Globus pallidus (tissue), 1 donor: Measurements from ENCODE around the gene DYNLT2B.
"Not testable (repeated sequence)": the region's sequence is repeated elsewhere in the genome, so short reads cannot be mapped to it uniquely, and the experiment has no call there.

Experiments
- DNase-seq: peaks from one replicate; pipeline ENCODE4 v3.0.0-alpha.2; 2015; ENCODE audit warnings: low spot score

The DYNLT2B gene

DNA sequence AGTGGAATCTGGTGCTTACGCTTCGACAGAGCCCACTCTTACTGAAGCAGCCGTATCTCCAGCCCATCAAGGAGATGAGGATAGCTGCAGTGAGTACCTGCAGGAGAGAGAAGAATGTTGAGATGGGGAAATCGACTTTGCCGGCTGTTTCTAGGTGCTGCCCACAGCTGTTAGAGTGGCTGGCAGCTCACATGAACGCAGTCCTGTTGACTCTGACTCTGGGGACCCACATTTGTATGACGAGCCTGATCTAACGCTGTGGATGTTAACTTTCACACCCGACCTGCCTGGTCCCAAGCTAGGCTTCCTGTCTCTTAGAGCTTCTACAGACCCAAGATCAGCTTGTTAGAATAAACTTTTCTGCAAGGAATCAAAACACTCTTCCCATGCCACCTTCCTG is 8.9 kb upstream of the DYNLT2B start:
- DNase-seq: no peak

DNA sequence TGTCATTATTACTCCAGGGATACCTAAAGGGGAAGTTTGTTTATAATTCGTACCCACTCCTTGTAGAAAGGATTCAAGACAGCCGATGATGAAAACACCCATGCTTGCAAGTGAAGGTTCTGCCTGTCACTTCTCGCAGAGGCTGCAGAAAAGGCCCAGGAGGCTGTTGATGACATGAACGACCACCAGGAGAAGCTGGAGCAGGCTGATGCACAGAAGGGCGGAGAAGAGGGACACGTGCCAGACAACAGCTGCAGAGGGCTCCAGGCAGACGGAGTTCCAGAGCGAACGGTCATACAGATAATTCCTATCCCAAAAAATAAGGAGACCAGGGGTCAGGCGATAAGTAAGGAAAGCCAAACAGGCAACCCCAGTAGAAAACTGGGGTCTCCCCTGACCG is 5.7 kb upstream of the DYNLT2B start:
- DNase-seq: no peak

DNA sequence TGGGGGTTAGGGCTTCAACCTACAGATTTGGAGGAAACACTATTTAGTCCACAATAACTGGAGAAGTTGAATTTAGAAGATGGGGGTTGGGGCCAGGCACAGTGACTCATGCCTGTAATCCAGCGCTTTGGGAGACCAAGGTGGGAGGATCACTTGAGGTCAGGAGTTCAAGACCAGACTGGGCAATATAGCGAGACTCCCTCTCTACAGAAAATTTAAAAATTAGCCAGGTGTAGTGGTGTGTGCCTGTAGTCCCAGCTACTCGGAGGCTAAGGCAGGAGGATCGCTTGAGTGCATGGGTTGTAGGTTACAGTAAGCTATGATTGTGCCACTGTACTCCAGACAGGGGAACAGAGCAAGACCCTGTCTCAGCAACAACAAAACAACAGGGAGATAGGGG is 5.0 kb upstream of the DYNLT2B start:
- no peak for DNase-seq

DNA sequence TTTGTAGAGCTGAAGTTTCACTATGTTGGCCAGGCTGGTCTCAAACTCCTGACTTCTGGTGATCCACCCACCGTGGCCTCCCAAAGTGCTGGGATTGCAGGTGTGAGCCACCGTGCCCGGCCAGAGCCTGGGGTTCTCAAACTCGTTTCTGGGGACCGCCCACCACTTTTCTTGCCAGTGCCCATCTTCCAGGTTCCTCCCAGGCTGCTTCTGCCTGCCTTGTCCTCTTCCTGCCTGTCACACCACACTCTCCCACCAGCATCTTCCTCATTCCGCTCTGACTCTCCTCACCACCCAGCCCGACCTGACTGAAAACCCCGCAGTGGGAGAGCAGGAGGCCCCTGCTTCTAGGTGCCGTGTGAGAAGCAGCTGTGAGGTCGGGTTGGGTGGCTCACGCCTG is 3.1 kb upstream of the DYNLT2B start:
- DNase-seq: no peak

DNA sequence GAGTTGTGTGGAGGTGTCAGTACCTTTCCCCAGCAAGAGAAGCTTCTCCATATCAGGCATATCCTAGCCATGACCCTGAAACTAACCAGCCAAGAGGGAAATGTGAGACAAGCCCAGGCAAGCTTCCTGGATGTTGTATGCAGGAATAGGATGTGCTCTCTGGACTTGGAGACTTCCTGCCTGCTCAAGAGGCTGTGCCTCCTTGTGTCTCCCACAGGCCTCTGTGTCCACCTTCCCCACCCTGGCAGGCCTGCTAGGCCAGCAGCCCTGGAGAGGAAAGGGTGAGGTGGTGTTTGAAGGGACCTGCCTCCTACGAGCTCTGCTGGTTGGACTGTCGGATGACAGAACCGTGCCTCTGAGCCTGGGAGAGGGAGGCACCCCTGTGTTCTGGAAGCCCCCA is 2.1 kb upstream of the DYNLT2B start:
- no peak for DNase-seq

DNA sequence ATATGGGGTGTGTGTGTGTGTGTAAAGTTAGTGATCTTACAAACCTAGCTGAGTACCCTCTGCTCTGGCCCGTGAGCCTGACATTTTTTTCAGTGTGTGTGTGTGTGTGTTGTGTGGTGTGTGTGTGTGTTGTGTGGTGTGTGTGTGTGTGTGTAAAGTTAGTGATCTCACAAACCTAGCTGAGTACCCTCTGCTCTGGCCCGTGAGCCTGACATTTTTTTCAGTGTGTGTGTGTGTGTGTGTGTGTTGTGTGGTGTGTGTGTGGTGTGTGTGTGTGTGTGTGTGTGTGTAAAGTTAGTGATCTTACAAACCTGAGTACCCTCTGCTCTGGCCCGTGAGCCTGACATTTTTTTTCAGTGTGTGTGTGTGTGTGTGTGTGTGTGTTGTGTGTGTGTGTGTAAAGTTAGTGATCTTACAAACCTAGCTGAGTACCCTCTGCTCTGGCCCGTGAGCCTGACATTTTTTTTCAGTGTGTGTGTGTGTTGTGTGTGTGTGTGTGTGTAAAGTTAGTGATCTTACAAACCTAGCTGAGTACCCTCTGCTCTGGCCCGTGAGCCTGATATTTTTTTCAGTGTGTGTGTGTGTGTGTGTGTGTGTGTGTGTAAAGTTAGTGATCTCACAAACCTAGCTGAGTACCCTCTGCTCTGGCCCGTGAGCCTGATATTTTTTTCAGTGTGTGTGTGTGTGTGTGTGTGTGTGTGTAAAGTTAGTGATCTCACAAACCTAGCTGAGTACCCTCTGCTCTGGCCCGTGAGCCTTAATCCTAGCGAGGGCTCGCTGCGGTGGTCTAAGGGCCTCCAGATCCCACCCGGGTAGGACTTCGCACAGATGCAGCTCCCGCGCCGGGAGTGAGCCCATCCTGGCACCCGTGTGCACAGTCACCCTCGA is 997 bp downstream of the DYNLT2B start:
- DNase-seq: not testable (repeated sequence)

DNA sequence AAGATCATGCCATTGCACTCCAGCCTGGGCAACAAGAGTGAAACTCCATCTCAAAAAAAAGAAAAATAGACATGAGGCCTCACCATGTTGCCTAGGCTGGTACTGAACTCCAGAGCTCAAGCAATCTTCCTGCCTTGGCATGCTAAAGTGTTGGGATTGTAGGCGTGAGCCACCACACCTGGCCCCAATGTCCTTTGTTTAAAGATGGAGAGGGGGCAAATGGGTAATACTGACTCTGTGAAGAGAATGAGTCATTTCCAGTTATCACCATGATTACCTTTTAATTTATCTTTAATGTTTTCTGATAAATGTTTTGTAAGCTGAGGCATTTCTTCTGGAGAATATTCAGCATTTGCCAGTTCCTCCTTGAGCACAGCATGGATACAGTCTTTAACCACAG is 2.2 kb downstream of the DYNLT2B start:
- no peak for DNase-seq

DNA sequence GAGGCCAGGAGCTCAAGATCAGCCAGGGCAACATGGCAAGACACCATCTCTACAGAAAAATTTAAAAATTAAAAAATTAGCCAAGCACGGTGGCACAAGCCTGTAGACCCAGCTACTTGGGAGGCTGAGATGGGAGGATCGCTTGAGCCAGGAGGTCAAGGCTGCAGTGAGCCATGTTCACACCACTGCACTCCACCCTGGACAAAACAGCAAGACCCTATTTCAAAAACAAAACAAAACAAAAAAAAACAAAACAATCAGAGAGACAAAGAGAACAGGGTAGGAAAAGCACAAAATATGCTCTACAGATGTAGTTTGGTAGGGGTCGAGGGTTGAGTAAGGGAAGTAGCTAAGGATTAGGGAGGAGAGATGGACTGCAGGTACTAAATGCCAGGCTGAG is 3.4 kb downstream of the DYNLT2B start:
- DNase-seq: no peak

DNA sequence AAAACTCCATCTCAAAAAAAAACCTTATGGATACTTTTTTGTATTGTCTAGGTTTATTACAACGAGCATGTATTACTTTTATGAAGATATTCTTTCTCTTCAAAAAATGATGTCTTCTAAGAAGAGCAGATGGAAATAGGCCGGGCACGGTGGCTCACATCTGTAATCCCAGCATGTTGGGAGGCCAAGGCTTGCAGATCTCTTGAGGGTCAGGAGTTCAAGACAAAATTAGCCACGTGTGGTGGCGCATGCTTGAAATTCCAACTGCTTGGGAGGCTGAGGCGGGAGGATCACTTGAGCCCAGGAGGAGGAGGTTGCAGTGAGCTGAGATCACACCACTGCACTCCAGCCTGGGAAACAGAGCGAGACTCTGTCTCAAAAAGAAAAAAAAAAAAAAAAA is 4.0 kb downstream of the DYNLT2B start:
- DNase-seq: not testable (repeated sequence)

DNA sequence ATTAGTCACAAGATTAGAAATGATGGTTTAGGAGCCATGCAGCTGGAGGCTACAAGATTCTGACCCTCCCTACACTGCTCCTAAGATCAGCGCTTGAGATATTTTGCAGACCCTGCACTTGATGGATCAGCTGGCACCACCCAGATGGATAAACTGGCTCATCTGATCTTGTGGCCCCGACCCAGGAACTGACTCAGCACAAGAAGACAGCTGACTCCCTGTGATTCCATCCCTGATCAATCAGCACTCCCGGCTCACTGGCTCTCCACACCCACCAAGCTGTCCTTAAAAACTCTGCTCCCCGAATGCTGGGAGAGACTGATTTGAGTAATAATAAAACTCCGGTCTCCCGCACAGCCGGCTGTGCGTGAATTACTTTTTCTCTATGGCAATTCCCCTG is 15.1 kb downstream of the DYNLT2B start:
- not testable (repeated sequence) for DNase-seq

DNA sequence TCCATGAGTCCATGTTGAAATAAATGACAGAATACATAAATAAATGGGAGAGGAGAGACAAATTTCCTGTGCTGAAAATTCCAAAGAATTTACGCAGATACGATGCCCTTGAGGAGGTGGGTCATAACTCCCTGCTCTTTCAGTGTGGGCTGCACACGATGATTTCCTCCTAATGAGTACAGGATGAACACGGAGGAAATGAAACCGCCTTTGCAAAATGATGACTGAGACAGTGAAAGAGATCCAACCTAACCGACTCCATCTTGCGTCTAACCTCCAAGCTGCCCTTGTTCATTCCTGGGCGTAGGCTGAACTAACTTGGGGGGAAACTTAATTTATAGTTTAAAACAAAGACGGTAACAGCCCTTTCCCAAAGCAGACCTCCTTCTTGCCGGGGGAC is 15.5 kb downstream of the DYNLT2B start:
- not testable (repeated sequence) for DNase-seq

DNA sequence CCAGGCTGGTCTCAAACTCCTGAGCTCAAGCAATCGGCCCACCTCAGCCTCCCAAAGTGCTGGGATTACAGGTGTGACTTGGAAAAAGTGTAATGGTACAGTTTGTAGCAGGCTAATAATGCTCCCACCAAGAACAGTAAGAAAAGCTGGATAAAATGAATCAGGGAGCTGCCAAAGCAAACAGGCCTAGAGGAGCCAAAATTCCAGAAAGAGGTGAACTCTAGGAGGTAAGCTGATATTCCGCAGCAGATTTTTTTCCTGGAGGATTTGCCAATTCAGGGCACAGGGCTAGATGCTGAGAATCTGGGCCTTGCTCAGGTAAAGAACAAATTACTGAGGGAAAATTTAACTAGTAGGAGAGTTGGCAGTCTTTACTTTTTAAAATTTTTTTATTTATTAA is 19.5 kb downstream of the DYNLT2B start:
- DNase-seq: no peak

DNA sequence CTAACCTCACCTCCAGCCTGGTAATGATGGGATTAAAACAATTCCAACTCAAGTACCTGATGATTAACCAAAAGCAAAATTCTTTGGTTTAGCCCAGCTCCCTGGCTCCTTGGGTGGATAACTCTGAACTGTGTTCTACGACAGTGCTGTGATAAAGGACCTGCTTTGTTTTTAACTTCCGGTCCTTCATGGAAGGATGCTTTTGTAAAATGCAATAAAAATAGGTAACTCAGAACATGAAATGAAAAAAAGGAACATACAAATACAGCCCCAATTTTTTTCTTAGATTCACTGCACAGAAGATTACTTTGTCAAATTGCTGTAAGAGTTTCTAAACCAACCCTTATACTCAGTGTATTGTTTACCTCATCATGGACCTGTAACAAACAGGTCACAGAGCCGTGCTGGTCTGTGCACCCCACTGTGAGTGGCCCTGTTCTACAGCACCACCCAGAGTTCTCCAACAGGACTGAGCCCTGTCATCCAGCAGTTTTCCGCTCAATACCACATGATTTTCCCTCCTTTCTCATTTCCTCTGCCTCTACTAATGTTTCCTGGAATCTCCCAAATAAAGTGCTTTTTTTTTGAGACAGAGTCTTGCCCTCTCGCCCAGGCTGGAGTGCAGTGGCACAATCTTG is 25.6 kb downstream of the DYNLT2B start:
- DNase-seq: no peak

DNA sequence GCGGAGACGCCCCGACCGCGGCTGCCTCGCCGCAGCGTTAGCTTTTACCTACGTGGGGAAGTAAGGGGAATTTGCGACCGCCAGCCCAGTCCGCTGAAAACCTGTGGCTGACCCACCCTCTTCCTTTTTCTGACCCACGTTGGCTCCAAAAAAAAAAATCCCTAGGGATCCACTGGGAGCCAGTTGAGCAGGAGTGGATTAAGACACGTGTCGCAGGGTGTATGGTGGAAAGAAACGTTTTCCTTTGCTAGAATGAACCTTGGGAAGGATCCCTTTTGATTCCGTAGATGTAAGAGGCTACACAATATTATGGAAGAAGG is 29.9 kb downstream of the DYNLT2B start:
- no peak for DNase-seq

DNA sequence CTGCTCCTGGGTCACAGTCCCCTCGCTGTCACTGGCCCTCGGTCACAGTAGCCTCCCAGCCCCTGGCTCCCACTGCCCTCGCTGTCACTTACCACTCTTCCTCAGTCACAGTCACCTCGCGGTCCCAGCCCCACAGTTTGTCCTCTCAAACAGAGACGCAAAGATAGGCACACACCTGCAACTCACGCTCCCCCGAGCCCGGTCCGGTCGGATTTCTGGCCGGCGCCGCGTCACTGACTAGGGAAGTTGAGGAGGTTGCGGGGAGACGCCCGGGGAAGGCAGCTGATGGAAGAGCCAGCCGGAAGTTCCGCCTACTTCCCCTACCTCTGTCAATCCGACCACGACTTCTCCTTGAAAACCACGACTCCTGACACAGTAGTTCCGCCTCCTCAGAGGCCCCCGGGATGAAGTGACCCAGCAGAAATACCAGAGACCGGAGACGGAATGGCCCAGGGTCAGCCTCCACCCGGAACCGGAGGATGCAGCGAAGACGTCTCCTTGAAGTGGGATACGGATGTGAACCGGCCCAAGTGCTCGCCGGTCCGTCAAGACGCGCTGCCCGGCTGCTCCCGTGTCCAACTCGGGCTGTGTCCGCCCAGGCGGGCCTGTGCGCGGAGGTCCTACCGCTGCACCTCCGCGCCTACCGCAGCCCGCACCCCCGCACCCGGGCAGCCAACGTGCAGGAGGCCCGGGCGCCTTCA is 30.4 kb downstream of the DYNLT2B start, which contains the start of gene PCYT1A:
Gene PCYT1A, minus strand, starts transcription at position 287 of the 701 bp plus-strand sequence. CDS start 17,195 bp downstream, outside the sequence.
- peak; percentile 94 for DNase-seq

DNA sequence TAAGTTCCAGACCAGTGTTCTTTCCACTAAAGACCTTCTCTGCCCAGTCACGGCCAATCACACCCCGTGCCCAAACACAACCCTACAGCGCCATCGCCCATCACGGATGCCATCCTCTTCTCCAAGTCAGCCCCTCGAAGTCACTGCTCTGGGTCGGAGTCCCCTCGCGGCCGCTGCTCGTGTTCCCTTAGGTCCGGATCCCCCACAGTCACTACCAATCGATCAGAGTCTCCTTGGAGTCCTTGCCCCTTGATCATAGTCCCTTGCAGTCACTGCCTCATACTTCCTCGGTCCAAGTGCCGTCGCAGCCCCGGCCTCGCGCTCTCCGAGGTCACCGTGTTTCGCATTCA is 31.0 kb downstream of the DYNLT2B start:
- DNase-seq: no peak

DNA sequence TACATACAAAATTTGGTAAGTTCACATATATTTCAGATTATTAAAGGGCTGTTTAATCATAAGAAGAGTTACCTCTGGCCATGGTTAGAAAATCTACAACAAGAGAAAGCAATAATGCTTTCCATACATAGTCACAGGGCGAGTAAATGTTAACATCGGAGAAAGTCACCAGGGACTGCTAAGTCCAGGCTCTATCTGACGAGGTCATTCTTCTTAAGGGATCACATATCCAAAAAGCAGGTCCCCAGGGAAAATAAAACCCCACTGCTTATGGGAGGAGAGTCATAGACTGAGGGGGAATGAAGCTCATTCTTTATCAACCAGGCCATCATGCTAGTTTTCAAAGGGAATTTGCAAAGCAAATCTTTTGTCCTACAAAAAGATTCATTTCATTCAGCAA is 33.6 kb downstream of the DYNLT2B start:
- DNase-seq: no peak

DNA sequence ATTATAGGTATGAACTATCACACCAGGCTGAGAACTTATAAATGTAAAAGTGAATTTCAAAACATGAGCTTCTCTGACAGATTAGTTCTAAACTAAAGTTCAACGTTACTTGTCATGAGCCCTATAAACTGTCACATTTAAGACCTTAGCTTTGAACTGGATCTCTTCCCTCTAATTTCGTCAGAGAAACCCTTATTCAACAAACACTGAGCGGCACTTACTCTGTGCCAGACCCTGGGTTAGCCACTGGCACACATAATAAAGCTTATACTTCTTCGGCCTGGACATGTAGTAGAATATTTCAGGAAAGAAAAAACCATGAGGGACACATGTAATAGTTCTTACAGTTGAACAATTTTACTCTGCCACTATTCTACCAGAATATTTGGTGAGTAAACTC is 36.1 kb downstream of the DYNLT2B start:
- no peak for DNase-seq

DNA sequence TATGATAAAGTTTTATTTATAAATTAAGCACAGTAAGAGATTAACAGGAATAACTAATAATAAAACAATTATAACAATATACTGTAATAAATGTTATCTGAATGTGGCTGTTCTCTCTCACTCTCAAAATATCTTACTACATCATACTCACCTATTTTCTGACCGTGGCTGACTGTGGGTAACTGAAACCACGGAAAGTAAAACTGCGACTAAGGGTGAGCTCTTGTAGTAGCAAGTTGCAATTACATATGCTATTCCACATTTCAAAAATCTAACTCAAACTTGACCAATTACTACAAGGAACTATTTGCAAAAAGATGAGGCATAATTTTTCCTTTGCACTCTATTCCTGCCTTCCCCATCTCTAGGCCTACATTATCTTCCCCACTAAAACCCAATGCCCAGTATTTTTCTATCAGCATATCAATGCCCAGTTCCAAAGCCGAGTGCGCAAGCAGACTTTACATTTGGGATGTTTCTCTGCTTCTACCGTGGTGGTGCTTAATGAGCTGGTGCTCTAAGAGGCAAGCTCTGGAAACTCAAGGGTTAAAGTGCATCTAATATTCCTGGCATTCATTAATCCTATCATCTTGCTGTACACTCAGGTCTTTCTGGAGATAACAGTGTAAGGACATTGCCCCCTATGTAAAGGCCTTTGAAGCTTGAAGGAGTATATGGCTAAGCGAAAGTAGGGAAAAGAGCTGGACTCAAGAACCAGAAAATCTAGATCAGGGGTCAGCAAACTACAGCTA is 37.2 kb downstream of the DYNLT2B start:
- no peak for DNase-seq

DNA sequence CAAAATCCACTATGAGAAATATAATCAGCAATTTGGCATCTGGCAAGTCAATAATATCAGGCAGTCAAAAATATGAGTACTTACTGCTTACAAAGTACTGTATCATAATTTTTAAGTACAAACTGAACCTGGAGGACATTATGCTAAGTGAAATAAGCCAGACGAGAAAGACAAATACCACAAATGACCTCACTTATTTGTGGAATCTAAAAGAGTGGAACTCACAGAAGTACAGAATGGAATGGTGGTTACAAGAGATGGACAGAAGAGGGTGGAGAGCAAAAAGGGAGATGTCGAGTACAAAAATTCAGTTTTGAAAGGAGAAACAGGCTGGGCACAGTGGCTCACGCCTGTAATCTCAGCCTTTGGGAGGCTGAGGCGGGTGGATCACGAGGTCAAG is 42.9 kb downstream of the DYNLT2B start:
- DNase-seq: no peak

DNA sequence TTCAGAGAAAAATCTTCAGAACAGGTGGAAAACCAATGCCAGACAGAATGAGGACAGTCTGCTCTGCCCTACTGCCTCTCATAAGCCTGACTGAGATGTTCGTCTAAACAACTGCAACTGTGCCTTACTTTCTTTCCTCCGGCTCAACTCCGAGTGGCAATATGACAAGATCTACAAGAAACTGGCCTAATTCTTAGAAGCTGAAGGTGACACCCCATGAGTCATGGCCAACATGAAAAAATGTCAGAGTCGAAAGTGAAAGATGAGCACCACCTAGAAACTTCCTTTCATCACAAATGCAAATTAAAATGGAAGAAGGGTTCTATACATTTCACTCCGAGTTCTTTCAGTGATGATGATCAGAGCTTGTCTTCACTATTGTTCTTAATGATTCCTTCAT is 43.5 kb downstream of the DYNLT2B start:
- DNase-seq: no peak

DNA sequence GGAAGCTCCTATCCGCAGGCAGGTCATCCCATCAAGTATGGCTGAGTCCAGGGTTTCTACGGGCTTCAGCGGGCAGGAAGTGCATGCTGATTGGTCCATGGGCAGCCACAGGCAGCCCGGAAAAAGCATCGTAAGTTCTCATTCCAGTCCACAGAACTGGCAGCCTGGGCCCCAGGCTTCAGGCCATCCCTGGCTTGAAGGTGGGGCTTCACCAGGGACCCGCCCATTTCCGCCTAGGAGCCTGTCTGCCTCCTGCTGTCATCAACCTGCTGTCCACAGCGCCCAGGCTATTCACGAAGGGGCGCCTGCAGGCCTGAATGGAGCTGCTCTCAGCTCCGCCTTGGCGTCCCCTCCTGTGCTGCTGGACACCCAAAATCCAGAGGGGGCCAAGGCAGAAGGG is 44.4 kb downstream of the DYNLT2B start:
- DNase-seq: no peak
